AG04450 (cell line): ENCODE data around the gene HEMGN. TPM values are rescaled to one million over a fixed set of nuclear protein-coding genes. Genes with fewer than 3 reads are reported as not detected.
"Not testable (repeated sequence)": the region's sequence is repeated elsewhere in the genome, so short reads cannot be mapped to it uniquely, and the experiment has no call there.

Experiments
- CTCF ChIA-PET: fragments of 300-600, 350-600 bp; formaldehyde crosslinking; extraction: SDS; loops from one replicate; lab custom pipeline; 2022; ENCODE audit warnings: antibody characterized with exemption, inconsistent platforms; lab: Charles Lee
- POLR2A ChIA-PET: fragments of 350-600 bp; formaldehyde crosslinking; extraction: SDS; loops from one replicate; lab custom pipeline; 2021; ENCODE audit warnings: antibody characterized with exemption, inconsistent platforms; lab: Yijun Ruan, JAX
- DNase-seq: peaks from one replicate; pipeline ENCODE4 v3.0.0-alpha.2; 2011; ENCODE audit warnings: low read depth, low spot score
- H3K27ac ChIP-seq: one replicate; pipeline ENCODE4 v1.5.1; 2012; ENCODE audit warnings: low read depth, low read length, control low read depth
- H3K27me3 ChIP-seq: one replicate; pipeline ENCODE4 v1.6.0; 2012; ENCODE audit warnings: low read length; ENCODE audit not compliant: control insufficient read depth, insufficient read depth
- H3K4me3 ChIP-seq: 2 replicates; pipeline ENCODE4 v1.5.1; 2011; ENCODE audit warnings: mild to moderate bottlenecking, low read depth, low read length, control low read depth
- H3K9me3 ChIP-seq: 2 replicates; pipeline ENCODE4 v1.5.1; 2012; ENCODE audit warnings: low read length; ENCODE audit not compliant: control insufficient read depth, insufficient read depth
- polyA plus RNA-seq: library from polyadenylated mRNA; depleted of rRNA; stranded (reverse); fragments of >200 nt; gene quantifications from 2 replicates; pipeline ENCODE4 v1.2.3, GENCODE V29; 2011
- TF ChIP-seq, protein P1 (sequence below): IDR thresholded peaks from 2 replicates; pipeline ENCODE4 v1.5.1; 2011; ENCODE audit warnings: low read depth, low read length, control low read depth, inconsistent platforms

Gene HEMGN
- polyA plus RNA-seq, 1 experiment, result not detected

DNA sequence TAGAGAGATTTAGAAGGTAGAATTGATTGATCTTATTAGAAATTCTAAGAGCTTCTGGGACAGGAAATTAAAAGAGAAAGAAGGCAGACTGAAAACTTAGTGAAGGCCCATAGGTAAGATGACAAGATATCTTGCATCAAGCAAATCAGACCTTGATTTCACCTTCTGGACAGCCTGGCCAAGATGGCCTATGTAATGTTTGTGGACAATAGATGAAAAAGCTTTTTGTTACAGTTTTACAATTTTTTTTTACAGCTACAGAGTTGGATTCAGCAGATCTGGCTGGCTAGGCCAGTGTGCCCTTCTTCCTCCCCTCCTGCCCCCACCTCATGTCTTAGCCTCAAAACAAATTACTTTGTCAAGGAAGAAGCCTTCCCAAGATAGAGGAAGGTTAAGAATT lies 21.6 kb upstream of the HEMGN start:
- Histone ChIP-seq H3K27me3 (peaks cover 3% of the 10 kb centered on the region), H3K4me3 (no peak overlapping the region), H3K27ac (no peak overlapping the region), H3K9me3 (no peaks in the 10 kb centered on the region)
- DNase-seq, result no peak
- POLR2A ChIA-PET, result interaction anchor here (0.5 to 2.2 kb wide), 4 partner anchors 24 to 197 kb away, joined by 3 to 12 read pairs (median 4); partner anchors contain the start of genes ANP32B and TRMO
- TF ChIP-seq, protein P1, sequence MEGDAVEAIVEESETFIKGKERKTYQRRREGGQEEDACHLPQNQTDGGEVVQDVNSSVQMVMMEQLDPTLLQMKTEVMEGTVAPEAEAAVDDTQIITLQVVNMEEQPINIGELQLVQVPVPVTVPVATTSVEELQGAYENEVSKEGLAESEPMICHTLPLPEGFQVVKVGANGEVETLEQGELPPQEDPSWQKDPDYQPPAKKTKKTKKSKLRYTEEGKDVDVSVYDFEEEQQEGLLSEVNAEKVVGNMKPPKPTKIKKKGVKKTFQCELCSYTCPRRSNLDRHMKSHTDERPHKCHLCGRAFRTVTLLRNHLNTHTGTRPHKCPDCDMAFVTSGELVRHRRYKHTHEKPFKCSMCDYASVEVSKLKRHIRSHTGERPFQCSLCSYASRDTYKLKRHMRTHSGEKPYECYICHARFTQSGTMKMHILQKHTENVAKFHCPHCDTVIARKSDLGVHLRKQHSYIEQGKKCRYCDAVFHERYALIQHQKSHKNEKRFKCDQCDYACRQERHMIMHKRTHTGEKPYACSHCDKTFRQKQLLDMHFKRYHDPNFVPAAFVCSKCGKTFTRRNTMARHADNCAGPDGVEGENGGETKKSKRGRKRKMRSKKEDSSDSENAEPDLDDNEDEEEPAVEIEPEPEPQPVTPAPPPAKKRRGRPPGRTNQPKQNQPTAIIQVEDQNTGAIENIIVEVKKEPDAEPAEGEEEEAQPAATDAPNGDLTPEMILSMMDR, result no peak
- CTCF ChIA-PET, result interaction anchor here (0.6 to 5.4 kb wide), 6 partner anchors 20 to 114 kb away, joined by 3 to 45 read pairs (median 6); partner anchors contain the start of genes ANP32B and TRMO

DNA sequence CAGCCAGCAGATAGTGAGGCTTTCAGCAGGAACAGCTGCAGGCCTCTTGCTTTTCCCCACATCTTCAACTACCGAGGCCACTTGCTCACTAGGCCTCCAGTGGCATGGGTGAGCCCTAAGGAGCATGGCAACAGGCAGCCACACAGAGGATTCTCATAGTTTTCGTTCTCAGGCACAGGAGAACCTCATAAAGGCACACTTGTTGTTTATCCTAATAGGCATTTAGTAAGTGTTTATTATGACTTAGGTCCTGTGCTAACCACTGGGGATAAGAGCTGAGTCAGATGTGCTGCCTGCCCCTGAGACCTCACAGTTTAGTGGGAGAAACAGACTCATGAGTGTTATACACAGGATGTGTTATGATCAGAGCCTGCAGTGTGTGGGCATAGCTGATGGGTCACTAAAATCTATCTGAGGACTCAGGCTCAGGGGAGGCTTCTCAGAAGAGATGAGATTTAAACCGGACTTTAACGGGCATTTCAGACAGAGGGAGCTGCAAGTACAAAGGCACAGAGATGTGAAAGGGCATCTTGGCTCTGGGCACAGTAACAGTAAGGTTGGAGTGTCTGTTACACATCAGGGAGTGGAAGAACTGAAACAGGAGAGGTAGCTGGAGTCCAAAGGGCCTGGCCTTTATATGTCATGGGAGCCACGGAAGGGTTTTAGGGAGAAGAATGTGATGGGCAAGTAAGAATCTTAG lies 21.0 kb upstream of the HEMGN start:
- peak overlapping the region; percentile 33 for H3K27ac ChIP-seq
- CTCF ChIA-PET, result interaction anchor here (0.6 to 5.4 kb wide), 5 partner anchors 23 to 115 kb away, joined by 4 to 45 read pairs (median 6); partner anchors contain the start of genes ANP32B and TRMO
- H3K27me3 ChIP-seq, result peaks cover 10% of the 10 kb centered on the region
- POLR2A ChIA-PET, result interaction anchor here (0.5 to 2.2 kb wide), 4 partner anchors 24 to 196 kb away, joined by 3 to 12 read pairs (median 4); partner anchors contain the start of genes ANP32B and TRMO
- TF ChIP-seq, protein P1, result no peak
- no peaks in the 10 kb centered on the region for H3K9me3 ChIP-seq
- H3K4me3 ChIP-seq, result no peak overlapping the region
- DNase-seq, result peak; percentile 63

DNA sequence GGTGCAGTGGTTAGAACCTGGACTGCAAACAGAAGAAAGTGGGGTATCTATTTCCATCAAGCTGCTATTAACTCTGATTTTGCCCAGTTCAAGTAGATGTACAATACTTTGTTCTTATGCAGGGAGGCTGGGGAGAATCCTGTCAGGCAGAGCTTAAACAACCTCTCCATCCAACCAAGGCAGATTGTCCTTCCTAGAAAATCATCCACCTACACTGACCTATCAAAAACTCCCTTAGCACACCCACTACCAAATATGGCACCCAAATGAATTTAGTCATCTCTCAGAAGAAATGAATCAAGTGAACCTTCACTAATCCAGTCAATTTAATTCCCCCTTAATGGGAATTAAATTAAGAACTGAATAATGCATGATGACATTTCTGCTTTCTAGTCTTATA lies 18.4 kb upstream of the HEMGN start:
- H3K9me3 ChIP-seq, result 0 out of 2 replicates have a peak, but pooled peaks cover under 1% of the 10 kb centered on the region
- H3K27me3 ChIP-seq, result peaks cover 14% of the 10 kb centered on the region
- no peak for DNase-seq
- no peak overlapping the region for H3K4me3 ChIP-seq
- ChIA-PET CTCF (interaction anchor here (1.0 kb wide), 2 partner anchors 32 to 34 kb away, joined by 3 to 6 read pairs; partner anchors contain the start of gene TRMO), POLR2A (no interaction called here)
- TF ChIP-seq, protein P1, result no peak
- H3K27ac ChIP-seq, result no peak overlapping the region

DNA sequence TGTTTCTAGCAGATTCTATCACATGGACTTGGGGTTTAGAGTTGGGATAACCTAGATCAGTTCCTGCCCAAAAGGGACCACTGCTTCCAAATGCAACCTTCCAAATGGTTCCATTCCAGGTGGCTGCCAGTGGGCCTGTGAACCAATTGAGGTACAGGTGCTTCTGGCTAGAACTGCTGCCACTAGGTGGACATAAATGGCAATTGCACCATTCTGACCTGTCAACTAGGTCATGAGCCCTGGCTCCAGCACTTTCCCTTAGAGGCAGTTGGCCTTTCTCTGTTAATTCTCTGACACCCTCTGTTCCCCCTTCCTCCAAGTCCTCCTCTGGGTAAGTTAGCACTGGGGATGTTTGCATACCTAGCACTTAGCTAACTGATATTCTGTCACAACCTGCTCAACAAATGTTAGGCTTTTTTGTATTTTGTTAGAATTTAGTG lies 16.6 kb upstream of the HEMGN start:
- ChIA-PET POLR2A (no interaction called here), CTCF (interaction anchor here (0.8 to 1.0 kb wide), 2 partner anchors 31 to 32 kb away, joined by 4 to 6 read pairs; no protein-coding TSS in a partner anchor)
- peaks cover 17% of the 10 kb centered on the region for H3K27me3 ChIP-seq
- H3K4me3 ChIP-seq, result no peak overlapping the region
- no peak for DNase-seq
- TF ChIP-seq, protein P1, result peak; percentile 39
- no peak overlapping the region for H3K27ac ChIP-seq
- H3K9me3 ChIP-seq, result peaks cover 7% of the 10 kb centered on the region; the same call in 1 of the 2 replicates

DNA sequence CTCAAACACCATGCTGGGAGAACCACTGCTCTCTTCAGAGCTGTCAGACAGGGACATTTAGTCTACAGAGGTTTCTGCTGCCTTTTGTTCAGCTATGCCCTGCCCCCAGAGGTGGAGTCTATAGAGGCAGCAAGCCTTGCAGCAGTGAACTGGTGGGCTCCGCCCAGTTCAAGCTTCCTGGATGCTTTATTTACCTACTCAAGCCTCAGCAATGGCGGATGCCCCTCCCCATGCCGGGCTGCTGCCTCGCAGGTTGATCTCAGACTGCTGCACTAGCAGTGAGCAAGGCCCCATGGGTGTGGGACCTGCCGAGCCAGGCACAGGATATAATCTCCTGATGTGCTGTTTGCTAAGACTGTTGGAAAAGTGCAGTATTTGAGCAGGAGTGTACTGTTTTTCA lies 12.9 kb upstream of the HEMGN start:
- H3K27ac ChIP-seq, POLR2A ChIA-PET, H3K9me3 ChIP-seq, DNase-seq, H3K4me3 ChIP-seq: not testable (repeated sequence)
- CTCF ChIA-PET, result interaction anchor here (1.0 kb wide), 1 partner anchor 28 kb away, joined by 4 read pairs; the partner anchor contains the start of gene TRMO
- H3K27me3 ChIP-seq, result peaks cover 17% of the 10 kb centered on the region

DNA sequence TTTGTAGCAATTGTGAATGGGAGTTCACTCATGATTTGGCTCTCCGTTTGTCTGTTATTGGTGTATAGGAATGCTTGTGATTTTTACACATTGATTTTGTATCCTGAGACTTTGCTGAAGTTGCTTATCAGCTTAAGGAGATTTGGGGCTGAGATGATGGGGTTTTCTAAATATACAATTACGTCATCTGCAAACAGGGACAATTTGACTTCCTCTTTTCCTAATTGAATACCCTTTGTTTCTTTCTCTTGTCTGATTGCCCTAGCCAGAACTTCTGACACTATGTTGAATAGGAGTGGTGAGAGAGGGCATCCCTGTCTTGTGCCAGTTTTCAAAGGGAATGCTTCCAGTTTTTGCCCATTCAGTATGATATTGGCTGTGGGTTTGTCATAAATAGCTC lies 9.1 kb upstream of the HEMGN start:
- H3K9me3 ChIP-seq, DNase-seq, POLR2A ChIA-PET, H3K4me3 ChIP-seq, CTCF ChIA-PET, H3K27ac ChIP-seq: not testable (repeated sequence)
- H3K27me3 ChIP-seq, result peaks cover 15% of the 10 kb centered on the region

DNA sequence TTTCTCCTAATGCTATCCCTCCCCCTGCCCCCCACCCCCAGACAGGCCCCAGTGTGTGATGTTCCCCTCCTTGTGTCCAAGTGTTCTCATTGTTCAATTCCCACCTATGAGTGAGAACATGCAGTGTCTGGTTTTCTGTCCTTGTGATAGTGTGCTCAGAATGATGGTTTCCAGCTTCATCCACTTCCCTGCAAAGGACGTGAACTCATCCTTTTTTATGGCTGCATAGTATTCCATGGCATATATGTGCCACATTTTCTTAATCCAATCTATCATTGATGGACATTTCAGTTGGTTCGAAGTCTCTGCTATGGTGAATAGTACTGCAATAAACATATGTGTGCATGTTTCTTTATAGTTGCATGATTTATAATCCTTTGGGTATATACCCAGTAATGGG lies 7.5 kb upstream of the HEMGN start:
- peaks cover 23% of the 10 kb centered on the region for H3K27me3 ChIP-seq
- H3K4me3 ChIP-seq, H3K9me3 ChIP-seq, H3K27ac ChIP-seq, POLR2A ChIA-PET, DNase-seq, CTCF ChIA-PET: not testable (repeated sequence)
